ENCODE measurements around the gene SNX14. TPM values are rescaled to one million over a fixed set of nuclear protein-coding genes. Genes with fewer than 3 reads are reported as not detected.
A peak's percentile ranks its signal among the peaks of the same experiment; 100 is the strongest.
"Not testable (repeated sequence)": the region's sequence is repeated elsewhere in the genome, so short reads cannot be mapped to it uniquely, and the experiment has no call there.

SNX14 gene
- total RNA-seq, 1 experiment from 2014 or later = 96.7 TPM

- no peak for DNase-seq (ENCODE audit: low read depth in 1 of 2, low spot score in 2 of 2)
- H3K4me3 ChIP-seq = no peak overlapping the region
- no peaks in the 10 kb centered on the region for H3K9me3 ChIP-seq (replicated peaks)
- H3K27me3 ChIP-seq (replicated peaks) = no peaks in the 10 kb centered on the region
- H3K4me1 ChIP-seq (replicated peaks) = no peaks in the 10 kb centered on the region
- no peak overlapping the region for H3K27ac ChIP-seq
- H3K36me3 ChIP-seq = peaks cover 96% of the 10 kb centered on the region
Measured at GRCh38 chr6:85610182-85610895, 16.7 kb upstream of the SNX14 start.

GRCh38 chr6:85602100-85602499 lies 8.4 kb upstream of the SNX14 start:
- Histone ChIP-seq H3K4me1 (replicated peaks) (no peaks in the 10 kb centered on the region), H3K4me3 (no peak overlapping the region), H3K36me3 (peaks cover 26% of the 10 kb centered on the region), H3K27me3 (replicated peaks) (no peaks in the 10 kb centered on the region), H3K27ac (no peak overlapping the region), H3K9me3 (replicated peaks) (no peaks in the 10 kb centered on the region)
- no peak for DNase-seq (ENCODE audit: low read depth in 1 of 2, low spot score in 2 of 2)

- Histone ChIP-seq H3K36me3 (peaks cover 16% of the 10 kb centered on the region), H3K27me3 (replicated peaks) (no peaks in the 10 kb centered on the region), H3K9me3 (replicated peaks) (no peaks in the 10 kb centered on the region), H3K4me1 (replicated peaks) (no peaks in the 10 kb centered on the region), H3K4me3 (no peak overlapping the region), H3K27ac (no peak overlapping the region)
- DNase-seq (ENCODE audit: low read depth in 1 of 2, low spot score in 2 of 2) = no peak
Measured at GRCh38 chr6:85600713-85601313, 7.2 kb upstream of the SNX14 start.

GRCh38 chr6:85594197-85594930 lies 706 bp upstream of the SNX14 start:
- Histone ChIP-seq H3K4me3 (peak overlapping the region; percentile 64), H3K36me3 (peaks cover 18% of the 10 kb centered on the region), H3K27me3 (replicated peaks) (no peaks in the 10 kb centered on the region), H3K4me1 (replicated peaks) (0 out of 2 replicates have a peak, but pooled peaks cover 8% of the 10 kb centered on the region), H3K9me3 (replicated peaks) (no peaks in the 10 kb centered on the region), H3K27ac (peak overlapping the region; percentile 78)
- no peak for DNase-seq (ENCODE audit: low read depth in 1 of 2, low spot score in 2 of 2)

- Histone ChIP-seq H3K36me3 (peaks cover 18% of the 10 kb centered on the region), H3K9me3 (replicated peaks) (no peaks in the 10 kb centered on the region), H3K4me1 (replicated peaks) (0 out of 2 replicates have a peak, but pooled peaks cover 8% of the 10 kb centered on the region), H3K27me3 (replicated peaks) (no peaks in the 10 kb centered on the region), H3K27ac (no peak overlapping the region), H3K4me3 (no peak overlapping the region)
- no peak for DNase-seq (ENCODE audit: low read depth in 1 of 2, low spot score in 2 of 2)
Measured at GRCh38 chr6:85592033-85592432, 1.6 kb downstream of the SNX14 start.

- H3K9me3 ChIP-seq (replicated peaks) = no peaks in the 10 kb centered on the region
- H3K36me3 ChIP-seq = peaks cover 21% of the 10 kb centered on the region
- H3K27me3 ChIP-seq (replicated peaks) = no peaks in the 10 kb centered on the region
- no peak for DNase-seq (ENCODE audit: low read depth in 1 of 2, low spot score in 2 of 2)
- no peak overlapping the region for H3K27ac ChIP-seq
- 0 out of 2 replicates have a peak, but pooled peaks cover 8% of the 10 kb centered on the region for H3K4me1 ChIP-seq (replicated peaks)
- no peak overlapping the region for H3K4me3 ChIP-seq
Measured at GRCh38 chr6:85591207-85591606, 2.5 kb downstream of the SNX14 start.

- H3K27me3 ChIP-seq (replicated peaks) = no peaks in the 10 kb centered on the region
- no peak for DNase-seq (ENCODE audit: low read depth in 1 of 2, low spot score in 2 of 2)
- no peaks in the 10 kb centered on the region for H3K4me1 ChIP-seq (replicated peaks)
- peaks cover 12% of the 10 kb centered on the region for H3K36me3 ChIP-seq
- H3K9me3 ChIP-seq (replicated peaks) = no peaks in the 10 kb centered on the region
- no peak overlapping the region for H3K27ac ChIP-seq
- no peak overlapping the region for H3K4me3 ChIP-seq
Measured at GRCh38 chr6:85585741-85586140, 7.9 kb downstream of the SNX14 start.

GRCh38 chr6:85582832-85583231 lies 10.8 kb downstream of the SNX14 start:
- not testable (repeated sequence) for H3K4me1 ChIP-seq (replicated peaks); H3K27ac ChIP-seq; H3K9me3 ChIP-seq (replicated peaks); H3K27me3 ChIP-seq (replicated peaks); H3K36me3 ChIP-seq; DNase-seq (ENCODE audit: low read depth in 1 of 2, low spot score in 2 of 2); H3K4me3 ChIP-seq

- H3K27ac ChIP-seq = no peak overlapping the region
- H3K27me3 ChIP-seq (replicated peaks) = no peaks in the 10 kb centered on the region
- H3K4me1 ChIP-seq (replicated peaks) = no peaks in the 10 kb centered on the region
- H3K9me3 ChIP-seq (replicated peaks) = no peaks in the 10 kb centered on the region
- no peak overlapping the region for H3K4me3 ChIP-seq
- no peak for DNase-seq (ENCODE audit: low read depth in 1 of 2, low spot score in 2 of 2)
- peaks cover 3% of the 10 kb centered on the region for H3K36me3 ChIP-seq
Measured at GRCh38 chr6:85581572-85581971, 12.1 kb downstream of the SNX14 start.

- Histone ChIP-seq H3K36me3 (no peaks in the 10 kb centered on the region; the same call in none of the 2 replicates), H3K4me1 (replicated peaks) (no peaks in the 10 kb centered on the region), H3K4me3 (no peak overlapping the region), H3K27ac (no peak overlapping the region), H3K27me3 (replicated peaks) (no peaks in the 10 kb centered on the region), H3K9me3 (replicated peaks) (no peaks in the 10 kb centered on the region)
- no peak for DNase-seq (ENCODE audit: low read depth in 1 of 2, low spot score in 2 of 2)
Measured at GRCh38 chr6:85580878-85581267, 12.8 kb downstream of the SNX14 start.

- DNase-seq (ENCODE audit: low read depth in 1 of 2, low spot score in 2 of 2) = no peak
- no peak overlapping the region for H3K27ac ChIP-seq
- no peaks in the 10 kb centered on the region for H3K27me3 ChIP-seq (replicated peaks)
- H3K36me3 ChIP-seq = no peaks in the 10 kb centered on the region; the same call in none of the 2 replicates
- peaks cover 5% of the 10 kb centered on the region for H3K4me1 ChIP-seq (replicated peaks)
- H3K4me3 ChIP-seq = no peak overlapping the region
- no peaks in the 10 kb centered on the region for H3K9me3 ChIP-seq (replicated peaks)
Measured at GRCh38 chr6:85580118-85580877, 13.4 kb downstream of the SNX14 start.

- DNase-seq (ENCODE audit: low read depth in 1 of 2, low spot score in 2 of 2) = no peak
- H3K36me3 ChIP-seq = peaks cover 3% of the 10 kb centered on the region
- H3K4me1 ChIP-seq (replicated peaks) = peaks cover 11% of the 10 kb centered on the region
- no peak overlapping the region for H3K4me3 ChIP-seq
- no peaks in the 10 kb centered on the region for H3K9me3 ChIP-seq (replicated peaks)
- no peaks in the 10 kb centered on the region for H3K27me3 ChIP-seq (replicated peaks)
- no peak overlapping the region for H3K27ac ChIP-seq
Measured at GRCh38 chr6:85579581-85579980, 14.1 kb downstream of the SNX14 start.

GRCh38 chr6:85576476-85576875 lies 17.2 kb downstream of the SNX14 start:
- no peak overlapping the region for H3K4me3 ChIP-seq
- no peak overlapping the region for H3K27ac ChIP-seq
- DNase-seq (ENCODE audit: low read depth in 1 of 2, low spot score in 2 of 2) = no peak

More at GRCh38 chr6:85576476-85576875, 17.2 kb downstream of the SNX14 start:
- Histone ChIP-seq H3K36me3 (peaks cover 5% of the 10 kb centered on the region; the same call in 1 of the 2 replicates), H3K9me3 (replicated peaks) (no peaks in the 10 kb centered on the region), H3K4me1 (replicated peaks) (peaks cover 11% of the 10 kb centered on the region), H3K27me3 (replicated peaks) (no peaks in the 10 kb centered on the region)
